GM20000 (cell line): ENCODE measurements around the gene PRSS27.

Experiments
- DNase-seq: peaks from one replicate; pipeline ENCODE4 v3.0.0; 2012; ENCODE audit warnings: low spot score
- TF ChIP-seq, protein P1 (sequence below): IDR thresholded peaks from 2 replicates; pipeline ENCODE4 v1.5.1; 2012; ENCODE audit warnings: mild to moderate bottlenecking, control low read depth; ENCODE audit errors: extremely low read depth, missing control alignments

The PRSS27 gene

DNA sequence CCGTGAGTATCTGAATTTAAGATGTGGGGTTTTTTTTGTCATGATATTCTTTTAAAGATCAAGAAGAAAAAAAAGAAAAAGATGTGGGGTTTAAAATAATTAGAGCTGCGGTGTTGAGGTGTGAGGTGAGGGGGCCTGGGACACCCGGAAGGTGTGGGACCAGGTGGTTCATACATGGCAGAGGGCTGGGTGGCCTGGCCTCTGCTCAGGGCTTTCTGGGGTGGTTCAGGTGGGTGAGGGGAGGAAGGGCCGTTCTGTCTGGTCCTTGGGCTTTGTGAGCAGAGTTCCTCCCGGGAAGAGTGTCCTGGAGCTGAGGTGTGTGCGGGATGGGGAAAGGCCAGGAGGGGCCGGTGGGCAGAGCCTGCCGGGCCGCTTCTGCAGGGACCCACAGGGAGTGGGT lies 5.0 kb downstream of the PRSS27 start:
- TF ChIP-seq, protein P1, sequence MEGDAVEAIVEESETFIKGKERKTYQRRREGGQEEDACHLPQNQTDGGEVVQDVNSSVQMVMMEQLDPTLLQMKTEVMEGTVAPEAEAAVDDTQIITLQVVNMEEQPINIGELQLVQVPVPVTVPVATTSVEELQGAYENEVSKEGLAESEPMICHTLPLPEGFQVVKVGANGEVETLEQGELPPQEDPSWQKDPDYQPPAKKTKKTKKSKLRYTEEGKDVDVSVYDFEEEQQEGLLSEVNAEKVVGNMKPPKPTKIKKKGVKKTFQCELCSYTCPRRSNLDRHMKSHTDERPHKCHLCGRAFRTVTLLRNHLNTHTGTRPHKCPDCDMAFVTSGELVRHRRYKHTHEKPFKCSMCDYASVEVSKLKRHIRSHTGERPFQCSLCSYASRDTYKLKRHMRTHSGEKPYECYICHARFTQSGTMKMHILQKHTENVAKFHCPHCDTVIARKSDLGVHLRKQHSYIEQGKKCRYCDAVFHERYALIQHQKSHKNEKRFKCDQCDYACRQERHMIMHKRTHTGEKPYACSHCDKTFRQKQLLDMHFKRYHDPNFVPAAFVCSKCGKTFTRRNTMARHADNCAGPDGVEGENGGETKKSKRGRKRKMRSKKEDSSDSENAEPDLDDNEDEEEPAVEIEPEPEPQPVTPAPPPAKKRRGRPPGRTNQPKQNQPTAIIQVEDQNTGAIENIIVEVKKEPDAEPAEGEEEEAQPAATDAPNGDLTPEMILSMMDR = no peak
- no peak for DNase-seq

DNA sequence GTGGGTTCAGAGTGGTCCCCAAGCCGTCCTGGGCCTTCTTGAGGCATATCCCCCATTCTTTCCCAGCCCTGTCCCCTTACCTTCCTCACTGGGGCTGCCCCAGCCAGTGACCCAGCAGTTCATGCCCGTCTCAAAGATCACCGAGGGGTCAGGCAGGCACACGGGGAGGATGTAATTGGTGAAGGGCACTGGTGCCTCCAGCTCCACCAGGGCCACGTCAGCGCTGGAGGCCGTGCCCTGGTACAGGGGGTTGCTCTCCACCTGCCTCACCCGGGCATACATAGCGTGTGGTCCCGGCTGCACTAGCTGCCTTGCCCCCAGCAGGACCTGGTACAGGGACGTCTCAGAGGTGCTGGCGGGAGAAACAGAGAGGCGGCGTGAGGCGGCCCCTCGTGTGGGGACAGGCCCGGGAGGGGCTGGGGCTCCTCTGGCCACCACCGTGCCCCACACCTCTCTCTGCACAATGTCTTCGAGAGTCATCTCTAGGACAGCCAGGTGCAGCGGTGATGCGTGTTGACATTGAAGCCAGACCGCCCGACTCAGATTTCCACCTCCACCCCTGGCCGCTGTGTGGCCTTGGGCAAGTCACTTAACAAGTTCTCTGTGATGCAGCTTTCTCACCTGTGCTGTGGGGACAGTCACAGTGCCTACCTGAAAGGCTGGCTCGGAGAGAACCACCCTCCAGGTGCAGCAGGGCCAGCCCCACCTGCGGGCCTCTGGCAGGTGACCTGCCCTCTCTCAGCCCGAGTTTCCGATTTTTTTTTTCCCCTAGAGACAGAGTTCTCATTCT lies 5.8 kb downstream of the PRSS27 start:
- TF ChIP-seq, protein P1 = no peak
- no peak for DNase-seq

DNA sequence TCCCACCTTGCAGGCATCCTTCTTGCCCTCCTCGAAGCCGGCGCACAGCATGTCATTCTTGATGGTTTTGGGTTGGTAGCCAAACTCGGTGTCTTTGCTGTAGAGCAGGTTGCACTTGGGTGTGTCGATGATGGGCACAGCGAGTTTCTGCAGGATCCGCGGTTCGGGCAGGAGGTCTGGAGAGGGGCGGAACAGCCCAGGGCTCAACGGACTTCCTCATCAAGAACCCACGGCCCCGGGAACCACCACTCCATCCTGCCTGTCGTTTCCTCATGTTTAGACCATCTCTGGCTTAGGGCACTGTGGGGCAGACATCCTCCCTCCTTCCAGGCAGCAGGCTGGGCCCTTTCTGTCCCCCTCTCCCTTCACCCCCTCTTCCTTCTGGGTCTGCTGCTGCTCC lies 6.5 kb downstream of the PRSS27 start:
- TF ChIP-seq, protein P1 = no peak
- DNase-seq = no peak

DNA sequence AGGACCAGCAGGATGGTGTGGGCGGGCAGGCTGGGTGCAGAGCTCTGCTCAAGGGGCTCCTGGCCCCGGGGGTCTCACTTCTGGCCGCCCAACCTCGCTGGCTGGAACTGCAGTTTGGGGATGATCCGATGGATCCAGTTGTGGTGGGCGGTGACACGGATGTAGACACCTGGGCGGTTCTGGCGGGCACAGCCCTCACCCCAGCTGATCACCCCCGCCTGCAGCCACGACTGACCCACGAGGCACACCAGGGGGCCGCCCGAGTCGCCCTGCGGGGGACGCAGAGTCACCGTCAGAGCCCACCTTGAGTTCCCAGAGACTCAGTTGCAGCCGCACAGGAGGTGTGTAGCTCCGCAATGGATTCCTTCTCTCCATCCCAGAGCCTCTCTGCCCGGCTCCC lies 7.5 kb downstream of the PRSS27 start:
- TF ChIP-seq, protein P1 = no peak
- DNase-seq = no peak

DNA sequence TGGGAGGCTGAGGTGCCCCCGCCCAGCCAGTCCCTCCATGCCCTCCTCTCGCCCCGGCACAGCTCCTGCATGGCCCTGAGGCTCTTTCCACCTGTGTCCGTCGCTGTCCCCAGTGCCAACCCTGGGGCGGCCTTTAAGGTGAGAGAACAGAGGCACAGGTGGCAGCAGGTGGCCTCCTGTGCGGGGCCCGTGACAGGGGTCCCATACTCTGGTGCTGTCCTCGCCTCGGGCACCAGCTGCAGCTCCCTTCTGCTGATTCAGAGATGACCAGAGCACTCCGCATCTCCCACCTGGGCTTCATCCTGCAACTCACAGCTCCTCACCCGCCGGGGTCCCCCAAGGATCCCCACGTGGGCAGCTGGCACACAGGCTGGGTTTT lies 8.0 kb downstream of the PRSS27 start:
- DNase-seq = no peak
- TF ChIP-seq, protein P1 = no peak

DNA sequence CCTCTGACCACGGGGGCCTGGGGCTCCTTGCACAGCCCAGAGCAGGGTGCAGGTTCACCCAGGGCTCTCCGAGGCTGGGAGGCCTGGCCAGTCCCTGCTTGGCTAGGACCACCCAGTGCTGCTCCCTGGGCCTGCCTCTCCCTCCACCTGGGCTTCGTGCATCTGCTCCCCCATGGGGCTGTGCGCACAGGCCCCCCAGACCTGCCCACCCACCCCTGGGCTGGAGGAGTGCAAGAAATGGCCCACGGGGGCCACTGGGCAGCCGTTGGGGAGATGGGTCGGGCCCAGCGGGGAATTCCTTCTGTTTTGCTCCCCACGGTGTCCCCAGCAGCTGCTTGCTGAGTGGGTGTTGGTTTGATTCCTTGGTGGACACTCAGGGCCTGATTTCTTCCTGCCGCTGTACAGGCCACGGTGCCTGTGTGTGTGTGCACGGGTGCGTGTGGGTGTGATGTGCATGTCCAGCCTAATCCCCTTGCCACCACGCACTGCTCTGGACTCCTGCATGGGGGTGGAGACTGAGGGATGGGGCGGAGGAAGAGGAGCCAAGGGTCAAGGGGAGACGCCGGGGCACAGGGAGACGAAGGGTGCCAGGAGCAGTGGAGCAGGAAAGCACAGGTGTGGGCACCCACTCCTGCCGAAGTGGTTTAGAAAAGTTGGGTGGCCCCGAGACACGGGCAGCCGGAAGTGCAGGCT lies 8.5 kb downstream of the PRSS27 start:
- no peak for DNase-seq
- TF ChIP-seq, protein P1 = no peak

DNA sequence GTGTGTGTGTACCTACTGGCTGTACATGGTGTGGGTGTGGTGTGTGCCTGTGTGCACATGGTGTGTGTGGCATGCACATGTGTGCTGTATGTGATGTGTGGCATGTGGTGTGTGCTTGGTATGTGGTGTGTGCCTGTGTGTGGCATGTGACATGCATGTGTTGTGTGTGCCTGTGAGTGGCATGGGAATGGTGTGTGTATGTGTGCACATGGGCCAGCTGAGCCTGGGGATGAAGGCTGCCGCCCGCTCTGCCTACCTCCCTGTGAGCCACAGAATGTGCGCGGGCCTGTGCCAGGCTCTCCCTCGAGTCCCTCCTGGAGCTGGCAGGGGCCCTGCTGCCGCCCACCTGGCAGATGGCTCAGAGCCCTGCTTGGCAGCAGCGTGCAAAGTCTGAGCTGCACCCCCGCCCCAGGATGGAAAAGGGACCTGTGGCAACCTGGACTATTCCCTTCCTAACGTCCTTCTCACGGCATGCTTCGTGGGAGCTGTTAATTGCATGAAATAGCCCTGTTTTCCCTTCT lies 9.3 kb downstream of the PRSS27 start:
- DNase-seq = no peak
- TF ChIP-seq, protein P1 = no peak
